Tibial nerve (tissue), 4 donors: Measurements from ENCODE around the gene OR8A1.

Experiments
- EP300 ChIP-seq, 2 donors: sonication (generic); formaldehyde crosslinking; IDR thresholded peaks; one replicate each; pipeline ENCODE4 v1.6.1; 2017; ENCODE audit warnings: antibody characterized with exemption in 2 of 2, mild to moderate bottlenecking in 1 of 2
- POLR2A ChIP-seq, 2 donors: fragments of 450-650 bp; IDR thresholded peaks; one replicate each; pipeline ENCODE4 v1.6.1; 2017; ENCODE audit warnings: antibody characterized with exemption in 2 of 2, mild to moderate bottlenecking in 2 of 2, moderate library complexity in 2 of 2
- TF ChIP-seq, protein P1 (sequence below), 5 experiments: fragments of 200-600 bp in 3 of 5; fragments of 450-650 bp in 2 of 5; sonication (generic) in 3 of 5; IDR thresholded peaks; one replicate each; pipeline ENCODE4 v1.5.1; 2016 to 2019; ENCODE audit warnings: antibody characterized with exemption in 5 of 5, mild to moderate bottlenecking in 3 of 5, moderate library complexity in 2 of 5

DNA sequence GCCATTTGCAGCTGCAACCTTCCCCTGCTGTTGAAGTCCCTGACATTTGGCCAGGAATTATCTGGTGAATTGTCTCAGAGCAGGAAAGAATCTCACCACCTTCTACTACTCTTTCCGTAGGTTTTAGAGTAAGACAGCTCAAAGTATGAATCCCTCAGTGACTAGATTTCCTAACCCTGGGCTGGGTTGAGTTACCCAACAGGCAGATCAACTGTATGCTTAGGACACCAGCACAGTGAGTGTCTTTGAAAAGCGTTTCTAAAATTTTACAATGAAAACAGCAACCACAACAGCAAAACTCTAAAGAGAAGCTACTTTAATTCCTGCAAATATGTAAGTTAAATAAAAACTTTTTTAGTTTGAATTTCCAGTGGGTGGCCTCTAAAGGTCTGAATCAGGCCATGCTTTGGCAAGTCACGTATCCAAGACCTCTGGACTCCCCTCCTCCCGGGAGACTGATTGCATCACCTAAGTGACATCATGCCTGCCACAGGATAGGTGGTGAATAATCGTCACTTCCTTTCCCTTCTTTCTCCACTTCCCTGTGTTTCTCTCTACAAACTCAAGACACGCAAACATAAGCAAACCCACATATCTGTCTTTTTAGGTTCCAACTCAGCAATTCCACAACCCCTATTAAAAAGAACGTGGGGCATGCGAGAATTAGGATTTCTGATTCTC, 34.1 kb upstream of the OR8A1 start:
- TF ChIP-seq, protein P1, sequence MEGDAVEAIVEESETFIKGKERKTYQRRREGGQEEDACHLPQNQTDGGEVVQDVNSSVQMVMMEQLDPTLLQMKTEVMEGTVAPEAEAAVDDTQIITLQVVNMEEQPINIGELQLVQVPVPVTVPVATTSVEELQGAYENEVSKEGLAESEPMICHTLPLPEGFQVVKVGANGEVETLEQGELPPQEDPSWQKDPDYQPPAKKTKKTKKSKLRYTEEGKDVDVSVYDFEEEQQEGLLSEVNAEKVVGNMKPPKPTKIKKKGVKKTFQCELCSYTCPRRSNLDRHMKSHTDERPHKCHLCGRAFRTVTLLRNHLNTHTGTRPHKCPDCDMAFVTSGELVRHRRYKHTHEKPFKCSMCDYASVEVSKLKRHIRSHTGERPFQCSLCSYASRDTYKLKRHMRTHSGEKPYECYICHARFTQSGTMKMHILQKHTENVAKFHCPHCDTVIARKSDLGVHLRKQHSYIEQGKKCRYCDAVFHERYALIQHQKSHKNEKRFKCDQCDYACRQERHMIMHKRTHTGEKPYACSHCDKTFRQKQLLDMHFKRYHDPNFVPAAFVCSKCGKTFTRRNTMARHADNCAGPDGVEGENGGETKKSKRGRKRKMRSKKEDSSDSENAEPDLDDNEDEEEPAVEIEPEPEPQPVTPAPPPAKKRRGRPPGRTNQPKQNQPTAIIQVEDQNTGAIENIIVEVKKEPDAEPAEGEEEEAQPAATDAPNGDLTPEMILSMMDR (IDR thresholded peaks at IDR 0.05): no peak
- no peak for TF ChIP-seq POLR2A (IDR thresholded peaks at IDR 0.05)
- no peak for TF ChIP-seq EP300 (IDR thresholded peaks at IDR 0.05)
